Measurements from ENCODE around the gene IPMK.
"Not testable (repeated sequence)": the region's sequence is repeated elsewhere in the genome, so short reads cannot be mapped to it uniquely, and the experiment has no call there.

The IPMK gene

GRCh38 chr10:58175990-58176900 lies 91.4 kb downstream of the IPMK start:
- FAIRE-seq (no peak), DNase-seq (ENCODE audit: insufficient read length, low spot score) (no peak)
- TF ChIP-seq POU2F2 (IDR thresholded peaks at IDR 0.05; ENCODE audit: low read depth, low read length): no peak
- TF ChIP-seq POLR2AphosphoS5 (IDR thresholded peaks at IDR 0.05; ENCODE audit: low read depth, low read length): no peak
- TF ChIP-seq PAX5 (IDR thresholded peaks at IDR 0.05; ENCODE audit: insufficient read depth, low read length, severe bottlenecking): no peak

- DNase-seq (ENCODE audit: insufficient read length, low spot score) (no peak), FAIRE-seq (no peak)
- no peak for TF ChIP-seq POLR2AphosphoS5 (IDR thresholded peaks at IDR 0.05; ENCODE audit: low read depth, low read length)
- no peak for TF ChIP-seq TAF1 (IDR thresholded peaks at IDR 0.05; ENCODE audit: low read depth, low read length)
- TF ChIP-seq SPI1 (IDR thresholded peaks at IDR 0.05; ENCODE audit: low read depth, low read length): no peak
- TF ChIP-seq POLR2A (IDR thresholded peaks at IDR 0.05; ENCODE audit: low read depth, low read length): no peak
- no peak for TF ChIP-seq POU2F2 (IDR thresholded peaks at IDR 0.05; ENCODE audit: low read depth, low read length)
These were observed 92.9 kb downstream of the IPMK start for GRCh38 chr10:58174831-58175230.

GRCh38 chr10:58173391-58173790 lies 94.3 kb downstream of the IPMK start:
- no peak for TF ChIP-seq POLR2A (IDR thresholded peaks at IDR 0.05; ENCODE audit: low read depth, low read length)
- TF ChIP-seq TAF1 (IDR thresholded peaks at IDR 0.05; ENCODE audit: low read depth, low read length): no peak
- TF ChIP-seq SPI1 (IDR thresholded peaks at IDR 0.05; ENCODE audit: low read depth, low read length): no peak
- no peak for TF ChIP-seq PAX5 (IDR thresholded peaks at IDR 0.05; ENCODE audit: insufficient read depth, low read length, severe bottlenecking)
- no peak for TF ChIP-seq POLR2AphosphoS5 (IDR thresholded peaks at IDR 0.05; ENCODE audit: low read depth, low read length)
- no peak for TF ChIP-seq POU2F2 (IDR thresholded peaks at IDR 0.05; ENCODE audit: low read depth, low read length)
- DNase-seq (ENCODE audit: insufficient read length, low spot score) (no peak), FAIRE-seq (no peak)

- DNase-seq (ENCODE audit: insufficient read length, low spot score) (no peak), FAIRE-seq (no peak)
- TF ChIP-seq SPI1 (IDR thresholded peaks at IDR 0.05; ENCODE audit: low read depth, low read length): no peak
- TF ChIP-seq POU2F2 (IDR thresholded peaks at IDR 0.05; ENCODE audit: low read depth, low read length): no peak
- no peak for TF ChIP-seq PAX5 (IDR thresholded peaks at IDR 0.05; ENCODE audit: insufficient read depth, low read length, severe bottlenecking)
- TF ChIP-seq POLR2AphosphoS5 (IDR thresholded peaks at IDR 0.05; ENCODE audit: low read depth, low read length): no peak
- no peak for TF ChIP-seq TAF1 (IDR thresholded peaks at IDR 0.05; ENCODE audit: low read depth, low read length)
- no peak for TF ChIP-seq POLR2A (IDR thresholded peaks at IDR 0.05; ENCODE audit: low read depth, low read length)
These were observed 96.5 kb downstream of the IPMK start for GRCh38 chr10:58171146-58171545.

GRCh38 chr10:58164517-58164916 lies 103.2 kb downstream of the IPMK start:
- no peak for TF ChIP-seq SPI1 (IDR thresholded peaks at IDR 0.05; ENCODE audit: low read depth, low read length)
- no peak for DNase-seq (ENCODE audit: insufficient read length, low spot score)
- no peak for FAIRE-seq

- TF ChIP-seq POLR2AphosphoS5 (IDR thresholded peaks at IDR 0.05; ENCODE audit: low read depth, low read length): no peak
- no peak for TF ChIP-seq PAX5 (IDR thresholded peaks at IDR 0.05; ENCODE audit: insufficient read depth, low read length, severe bottlenecking)
- no peak for TF ChIP-seq TAF1 (IDR thresholded peaks at IDR 0.05; ENCODE audit: low read depth, low read length)
- no peak for TF ChIP-seq SPI1 (IDR thresholded peaks at IDR 0.05; ENCODE audit: low read depth, low read length)
- no peak for TF ChIP-seq POU2F2 (IDR thresholded peaks at IDR 0.05; ENCODE audit: low read depth, low read length)
- no peak for TF ChIP-seq POLR2A (IDR thresholded peaks at IDR 0.05; ENCODE audit: low read depth, low read length)
- DNase-seq (ENCODE audit: insufficient read length, low spot score): no peak
- no peak for FAIRE-seq
These were observed 108.9 kb downstream of the IPMK start for GRCh38 chr10:58158806-58159205.

GRCh38 chr10:58157076-58157766 lies 110.5 kb downstream of the IPMK start:
- no peak for FAIRE-seq

GRCh38 chr10:58155941-58156340 lies 111.8 kb downstream of the IPMK start:
- FAIRE-seq: not testable (repeated sequence)

More at GRCh38 chr10:58157076-58157766, 110.5 kb downstream of the IPMK start:
- no peak for DNase-seq (ENCODE audit: insufficient read length, low spot score)
- TF ChIP-seq POU2F2 (IDR thresholded peaks at IDR 0.05; ENCODE audit: low read depth, low read length) (no peak), SPI1 (IDR thresholded peaks at IDR 0.05; ENCODE audit: low read depth, low read length) (no peak), POLR2A (IDR thresholded peaks at IDR 0.05; ENCODE audit: low read depth, low read length) (no peak), PAX5 (IDR thresholded peaks at IDR 0.05; ENCODE audit: insufficient read depth, low read length, severe bottlenecking) (no peak), POLR2AphosphoS5 (IDR thresholded peaks at IDR 0.05; ENCODE audit: low read depth, low read length) (no peak), TAF1 (IDR thresholded peaks at IDR 0.05; ENCODE audit: low read depth, low read length) (no peak)

GRCh38 chr10:58153751-58154150 lies 113.9 kb downstream of the IPMK start:
- DNase-seq (ENCODE audit: insufficient read length, low spot score) (no peak), FAIRE-seq (no peak)
- TF ChIP-seq POLR2A (IDR thresholded peaks at IDR 0.05; ENCODE audit: low read depth, low read length) (no peak), TAF1 (IDR thresholded peaks at IDR 0.05; ENCODE audit: low read depth, low read length) (no peak), POU2F2 (IDR thresholded peaks at IDR 0.05; ENCODE audit: low read depth, low read length) (no peak), POLR2AphosphoS5 (IDR thresholded peaks at IDR 0.05; ENCODE audit: low read depth, low read length) (no peak), SPI1 (IDR thresholded peaks at IDR 0.05; ENCODE audit: low read depth, low read length) (no peak), PAX5 (IDR thresholded peaks at IDR 0.05; ENCODE audit: insufficient read depth, low read length, severe bottlenecking) (no peak)

More at GRCh38 chr10:58155941-58156340, 111.8 kb downstream of the IPMK start:
- DNase-seq (ENCODE audit: insufficient read length, low spot score): not testable (repeated sequence)
